Coronary artery (tissue), 2 donors: ENCODE results near the gene RASSF3.

Experiments
- DNase-seq: peaks from one replicate; pipeline ENCODE4 v3.0.0-alpha.2; 2017; ENCODE audit warnings: low spot score
- H3K27ac ChIP-seq, 2 donors: fragments of 200-600 bp; sonication (generic); one replicate each; pipeline ENCODE4 v1.5.1; 2016 to 2019
- H3K4me3 ChIP-seq: fragments of 200-600 bp; sonication (generic); 2 replicates; pipeline ENCODE4 v1.5.1; 2016; ENCODE audit warnings: mild to moderate bottlenecking, moderate library complexity
- TF ChIP-seq, protein P1 (sequence below): fragments of 200-600 bp; sonication (generic); IDR thresholded peaks from one replicate; pipeline ENCODE4 v1.5.1; 2019; ENCODE audit warnings: antibody characterized with exemption

The RASSF3 gene

GRCh38 chr12:64660237-64661018, 50.1 kb downstream of the RASSF3 start:
- Histone ChIP-seq H3K4me3 (no peak overlapping the region), H3K27ac (peak overlapping the region; percentile 14 to 16)
- DNase-seq = no peak
- TF ChIP-seq, protein P1, sequence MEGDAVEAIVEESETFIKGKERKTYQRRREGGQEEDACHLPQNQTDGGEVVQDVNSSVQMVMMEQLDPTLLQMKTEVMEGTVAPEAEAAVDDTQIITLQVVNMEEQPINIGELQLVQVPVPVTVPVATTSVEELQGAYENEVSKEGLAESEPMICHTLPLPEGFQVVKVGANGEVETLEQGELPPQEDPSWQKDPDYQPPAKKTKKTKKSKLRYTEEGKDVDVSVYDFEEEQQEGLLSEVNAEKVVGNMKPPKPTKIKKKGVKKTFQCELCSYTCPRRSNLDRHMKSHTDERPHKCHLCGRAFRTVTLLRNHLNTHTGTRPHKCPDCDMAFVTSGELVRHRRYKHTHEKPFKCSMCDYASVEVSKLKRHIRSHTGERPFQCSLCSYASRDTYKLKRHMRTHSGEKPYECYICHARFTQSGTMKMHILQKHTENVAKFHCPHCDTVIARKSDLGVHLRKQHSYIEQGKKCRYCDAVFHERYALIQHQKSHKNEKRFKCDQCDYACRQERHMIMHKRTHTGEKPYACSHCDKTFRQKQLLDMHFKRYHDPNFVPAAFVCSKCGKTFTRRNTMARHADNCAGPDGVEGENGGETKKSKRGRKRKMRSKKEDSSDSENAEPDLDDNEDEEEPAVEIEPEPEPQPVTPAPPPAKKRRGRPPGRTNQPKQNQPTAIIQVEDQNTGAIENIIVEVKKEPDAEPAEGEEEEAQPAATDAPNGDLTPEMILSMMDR = no peak

DNA sequence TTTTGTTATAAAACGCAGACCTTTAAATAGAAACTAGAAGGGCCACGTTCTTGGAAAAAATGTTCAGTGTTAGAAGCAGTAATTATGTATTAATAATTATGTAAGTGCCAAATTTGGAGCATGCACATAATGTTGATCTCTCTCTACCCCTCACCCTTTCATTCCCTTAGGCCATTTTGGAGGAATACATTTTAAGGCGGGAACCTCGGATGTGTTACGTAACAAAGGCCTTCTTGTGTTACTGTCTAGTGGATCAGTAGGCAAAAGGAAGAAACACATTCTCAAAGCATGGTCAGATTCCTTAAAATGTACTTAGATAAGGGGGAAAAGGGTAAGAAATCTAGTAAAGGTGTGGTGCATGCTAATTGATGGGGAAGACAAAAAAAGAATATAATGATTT, 52.7 kb downstream of the RASSF3 start:
- TF ChIP-seq, protein P1 = no peak
- DNase-seq = no peak
- H3K4me3 ChIP-seq = no peak overlapping the region
- H3K27ac ChIP-seq = no peak overlapping the region

- Histone ChIP-seq H3K4me3 (no peak overlapping the region), H3K27ac (peak overlapping the region; percentile 80 to 86)
- TF ChIP-seq, protein P1 = no peak
- DNase-seq = no peak
These were observed 55.2 kb downstream of the RASSF3 start for GRCh38 chr12:64665514-64665913.

DNA sequence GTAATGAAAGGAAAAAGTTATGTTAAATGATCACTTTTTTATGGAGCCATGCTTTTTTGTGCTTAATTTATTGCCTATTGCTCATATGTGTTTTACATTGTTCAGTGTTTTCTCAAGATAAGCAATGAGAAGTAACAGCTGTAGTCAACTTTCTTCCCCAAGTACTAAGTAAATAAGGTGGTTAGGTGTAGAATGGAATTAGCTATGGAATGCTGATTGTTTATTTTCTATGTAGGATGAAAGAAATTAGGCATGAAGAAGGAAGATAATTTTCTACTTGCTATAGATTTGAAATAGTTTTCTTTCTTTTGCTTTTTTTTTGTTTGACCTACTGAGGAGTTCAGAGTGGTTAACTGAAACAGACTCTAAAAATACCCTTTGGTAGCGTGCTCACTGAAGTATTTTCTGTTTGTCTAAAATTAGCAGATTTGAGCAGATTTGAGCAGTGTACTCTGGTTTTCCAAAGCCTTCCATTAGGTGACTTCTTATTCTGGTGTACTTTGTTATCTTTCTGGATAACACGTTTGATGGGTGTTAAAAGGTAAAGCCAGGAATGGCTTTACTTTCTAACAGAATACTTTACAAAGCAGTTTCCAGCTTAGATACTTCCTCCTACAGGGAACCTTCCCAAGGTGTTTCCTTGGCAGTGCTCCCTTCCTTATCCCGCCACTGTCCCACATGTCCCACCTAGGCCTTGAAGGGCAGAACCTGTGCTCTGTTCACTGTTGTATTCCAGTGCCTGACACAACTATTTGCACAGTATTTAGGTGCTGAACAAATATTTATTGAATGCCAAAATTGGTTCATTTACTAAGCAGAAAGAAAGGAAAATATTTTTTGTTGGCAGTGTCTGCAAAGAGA, 56.0 kb downstream of the RASSF3 start:
- peak overlapping the region; percentile 32 for H3K4me3 ChIP-seq
- TF ChIP-seq, protein P1 = no peak

DNA sequence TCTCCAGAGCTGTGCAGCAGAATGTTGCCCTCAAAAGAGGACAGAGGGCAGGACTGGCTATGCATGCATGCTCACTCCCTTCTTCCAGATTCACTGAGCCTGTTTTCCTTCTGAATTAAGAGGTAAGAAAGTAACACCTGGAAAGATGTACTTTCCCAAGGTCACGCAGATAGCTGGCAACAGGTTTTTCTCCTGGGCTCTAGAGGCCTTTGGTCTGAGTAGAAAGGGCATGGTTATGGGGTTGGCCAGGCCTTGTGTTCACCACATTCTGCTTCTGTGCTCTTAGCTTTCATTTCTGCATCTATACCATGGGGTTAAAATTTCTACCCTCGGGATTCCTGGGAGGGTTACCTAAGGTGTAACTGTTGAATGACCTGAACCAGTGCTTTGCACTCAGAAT, 57.5 kb downstream of the RASSF3 start:
- Histone ChIP-seq H3K4me3 (no peak overlapping the region), H3K27ac (peak overlapping the region; percentile 80 to 86)
- no peak for DNase-seq
- TF ChIP-seq, protein P1 = no peak

More for the DNA sequence above, 56.0 kb downstream of the RASSF3 start:
- no peak for DNase-seq
- peak overlapping the region; percentile 80 to 86 for H3K27ac ChIP-seq

GRCh38 chr12:64669270-64669842, 59.1 kb downstream of the RASSF3 start:
- DNase-seq = no peak
- H3K27ac ChIP-seq = peak overlapping the region; percentile 80 to 86
- TF ChIP-seq, protein P1 = no peak
- peak overlapping the region; percentile 43 for H3K4me3 ChIP-seq
